ENCODE data around the gene GLCE. TPM values are rescaled to one million over a fixed set of nuclear protein-coding genes. Genes with fewer than 3 reads are reported as not detected.
A peak's percentile ranks its signal among the peaks of the same experiment; 100 is the strongest.
"Not testable (repeated sequence)": the region's sequence is repeated elsewhere in the genome, so short reads cannot be mapped to it uniquely, and the experiment has no call there.

GLCE gene
- polyA plus RNA-seq, 1 experiment, result 48.1 TPM

DNA sequence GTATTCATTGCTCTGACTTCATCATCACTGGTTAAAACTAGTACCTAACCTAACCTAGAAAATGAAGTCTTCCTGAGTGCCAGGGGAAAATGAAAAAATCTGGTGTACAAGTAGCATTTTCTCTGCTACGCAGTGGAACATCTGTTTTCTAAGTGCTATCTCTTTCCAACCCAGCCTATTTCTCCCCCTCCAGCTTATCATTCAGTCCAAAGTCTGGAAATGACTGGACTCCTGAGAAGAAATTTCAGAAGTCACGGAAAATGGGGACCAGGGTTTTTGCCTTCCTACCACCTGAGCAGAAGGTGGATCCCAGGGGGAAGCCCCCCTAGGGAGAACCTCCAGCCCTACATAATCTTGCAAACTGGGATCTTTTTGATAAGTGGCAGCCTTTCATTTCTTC, 9.6 kb upstream of the GLCE start:
- POLR2A ChIA-PET, result no interaction called here
- TF ChIP-seq, protein P1, sequence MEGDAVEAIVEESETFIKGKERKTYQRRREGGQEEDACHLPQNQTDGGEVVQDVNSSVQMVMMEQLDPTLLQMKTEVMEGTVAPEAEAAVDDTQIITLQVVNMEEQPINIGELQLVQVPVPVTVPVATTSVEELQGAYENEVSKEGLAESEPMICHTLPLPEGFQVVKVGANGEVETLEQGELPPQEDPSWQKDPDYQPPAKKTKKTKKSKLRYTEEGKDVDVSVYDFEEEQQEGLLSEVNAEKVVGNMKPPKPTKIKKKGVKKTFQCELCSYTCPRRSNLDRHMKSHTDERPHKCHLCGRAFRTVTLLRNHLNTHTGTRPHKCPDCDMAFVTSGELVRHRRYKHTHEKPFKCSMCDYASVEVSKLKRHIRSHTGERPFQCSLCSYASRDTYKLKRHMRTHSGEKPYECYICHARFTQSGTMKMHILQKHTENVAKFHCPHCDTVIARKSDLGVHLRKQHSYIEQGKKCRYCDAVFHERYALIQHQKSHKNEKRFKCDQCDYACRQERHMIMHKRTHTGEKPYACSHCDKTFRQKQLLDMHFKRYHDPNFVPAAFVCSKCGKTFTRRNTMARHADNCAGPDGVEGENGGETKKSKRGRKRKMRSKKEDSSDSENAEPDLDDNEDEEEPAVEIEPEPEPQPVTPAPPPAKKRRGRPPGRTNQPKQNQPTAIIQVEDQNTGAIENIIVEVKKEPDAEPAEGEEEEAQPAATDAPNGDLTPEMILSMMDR (IDR thresholded peaks at IDR 0.05; ENCODE audit: low read depth, low read length), result no peak
- H3K27me3 ChIP-seq (ENCODE audit: control insufficient read depth, insufficient read depth, low read length), result peaks cover 9% of the 10 kb centered on the region
- no peaks in the 10 kb centered on the region for H3K9me3 ChIP-seq (ENCODE audit: control insufficient read depth, insufficient read depth, low read length)
- DNase-seq (ENCODE audit: low read depth, low spot score), result no peak
- CTCF ChIA-PET, result no interaction called here
- no peak overlapping the region for H3K27ac ChIP-seq (ENCODE audit: low read depth, low read length)
- H3K4me3 ChIP-seq (ENCODE audit: low read depth, low read length), result no peak overlapping the region

DNA sequence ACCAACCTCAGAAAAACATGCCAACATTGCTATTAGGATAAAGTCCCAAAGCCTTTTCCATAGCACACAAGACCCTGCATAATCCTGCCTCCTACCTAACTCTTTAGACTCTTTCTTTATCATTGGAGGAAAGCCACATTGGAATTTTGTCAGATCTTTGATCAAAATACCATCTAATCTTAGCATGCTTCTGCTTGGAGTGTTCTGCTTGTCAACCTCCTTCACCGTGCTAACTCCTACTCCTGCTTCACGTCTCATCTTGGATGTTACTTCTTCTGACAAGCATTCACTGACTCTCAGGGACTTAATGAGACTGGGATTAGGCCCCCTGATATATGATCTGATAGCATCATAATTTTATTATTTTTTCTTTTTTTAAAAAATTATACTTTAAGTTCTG, 7.4 kb upstream of the GLCE start:
- CTCF ChIA-PET, result no interaction called here
- POLR2A ChIA-PET, result no interaction called here
- peaks cover 4% of the 10 kb centered on the region for H3K27me3 ChIP-seq (ENCODE audit: control insufficient read depth, insufficient read depth, low read length)
- H3K9me3 ChIP-seq (ENCODE audit: control insufficient read depth, insufficient read depth, low read length), result no peaks in the 10 kb centered on the region
- H3K27ac ChIP-seq (ENCODE audit: low read depth, low read length), result no peak overlapping the region
- DNase-seq (ENCODE audit: low read depth, low spot score), result no peak
- TF ChIP-seq, protein P1 (IDR thresholded peaks at IDR 0.05; ENCODE audit: low read depth, low read length), result no peak
- no peak overlapping the region for H3K4me3 ChIP-seq (ENCODE audit: low read depth, low read length)

DNA sequence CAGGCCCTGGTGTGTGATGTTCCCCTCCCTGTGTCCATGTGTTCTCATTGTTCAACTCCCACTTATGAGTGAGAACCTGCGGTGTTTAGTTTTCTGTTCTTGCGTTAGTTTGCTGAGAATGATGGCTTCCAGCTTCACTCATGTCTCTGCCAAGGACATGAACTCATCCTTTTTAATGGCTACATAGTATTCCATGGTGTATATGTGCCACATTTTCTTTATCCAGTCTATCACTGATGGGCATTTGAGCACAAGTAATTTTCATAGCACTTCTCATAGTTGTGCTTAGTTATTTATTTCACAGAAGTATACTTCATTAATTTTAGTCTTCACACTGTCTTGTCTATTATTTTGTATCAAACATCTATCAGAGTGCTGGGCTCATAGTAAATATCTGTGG, 6.8 kb upstream of the GLCE start:
- CTCF ChIA-PET, result interaction anchor here (2.1 kb wide), 1 partner anchor 309 kb away, joined by 6 read pairs; no protein-coding TSS in a partner anchor
- DNase-seq (ENCODE audit: low read depth, low spot score); H3K4me3 ChIP-seq (ENCODE audit: low read depth, low read length); POLR2A ChIA-PET; H3K9me3 ChIP-seq (ENCODE audit: control insufficient read depth, insufficient read depth, low read length); H3K27ac ChIP-seq (ENCODE audit: low read depth, low read length); H3K27me3 ChIP-seq (ENCODE audit: control insufficient read depth, insufficient read depth, low read length): not testable (repeated sequence)

DNA sequence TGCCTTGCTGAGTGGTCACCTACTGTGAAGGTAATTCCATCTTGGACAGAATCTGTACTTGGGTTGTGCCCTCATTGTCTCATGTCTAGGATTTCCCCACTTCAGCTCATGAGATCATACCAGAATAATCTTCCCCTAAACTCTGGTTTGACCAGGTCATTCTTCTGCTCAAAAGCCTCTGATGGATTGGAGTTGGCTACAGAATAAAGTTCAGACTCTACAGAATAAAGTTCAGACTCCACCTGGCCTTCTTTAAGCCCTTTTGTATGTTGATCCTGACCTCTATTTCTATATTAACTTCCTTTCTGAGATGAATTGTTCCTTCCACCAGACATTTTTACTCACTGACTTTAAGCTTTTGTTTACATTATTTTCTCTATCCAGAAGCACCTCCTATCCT, 6.4 kb upstream of the GLCE start:
- H3K9me3 ChIP-seq (ENCODE audit: control insufficient read depth, insufficient read depth, low read length), result no peaks in the 10 kb centered on the region
- peaks cover 4% of the 10 kb centered on the region for H3K27me3 ChIP-seq (ENCODE audit: control insufficient read depth, insufficient read depth, low read length)
- ChIA-PET POLR2A (no interaction called here), CTCF (interaction anchor here (2.1 kb wide), 1 partner anchor 309 kb away, joined by 6 read pairs; no protein-coding TSS in a partner anchor)
- H3K4me3 ChIP-seq (ENCODE audit: low read depth, low read length), result no peak overlapping the region
- peak overlapping the region; percentile 60 for H3K27ac ChIP-seq (ENCODE audit: low read depth, low read length)
- no peak for DNase-seq (ENCODE audit: low read depth, low spot score)
- TF ChIP-seq, protein P1 (IDR thresholded peaks at IDR 0.05; ENCODE audit: low read depth, low read length), result no peak

DNA sequence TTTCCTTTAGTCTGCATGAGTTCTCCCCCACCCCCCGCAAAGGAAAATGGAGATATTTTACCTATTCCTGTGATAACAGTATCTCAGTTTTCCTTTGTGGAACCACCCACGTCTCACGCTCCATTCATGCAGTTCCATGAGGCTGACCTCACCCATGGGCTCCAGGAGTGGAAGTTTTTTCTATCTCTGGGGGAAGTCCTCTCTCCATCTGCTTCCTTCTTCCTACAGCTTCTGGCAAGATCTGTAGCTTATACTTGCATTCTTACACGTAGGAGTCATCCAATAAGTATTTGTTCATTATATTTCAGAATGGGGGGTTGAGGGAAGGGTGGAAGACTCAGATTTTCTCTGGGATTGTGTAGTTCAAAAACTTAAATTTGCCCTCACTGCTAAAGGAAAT, 5.8 kb upstream of the GLCE start:
- Histone ChIP-seq H3K27me3 (ENCODE audit: control insufficient read depth, insufficient read depth, low read length) (peaks cover 4% of the 10 kb centered on the region), H3K4me3 (ENCODE audit: low read depth, low read length) (no peak overlapping the region), H3K9me3 (ENCODE audit: control insufficient read depth, insufficient read depth, low read length) (no peaks in the 10 kb centered on the region), H3K27ac (ENCODE audit: low read depth, low read length) (peak overlapping the region; percentile 60)
- CTCF ChIA-PET, result interaction anchor here (2.1 kb wide), 1 partner anchor 308 kb away, joined by 6 read pairs; no protein-coding TSS in a partner anchor
- TF ChIP-seq, protein P1 (IDR thresholded peaks at IDR 0.05; ENCODE audit: low read depth, low read length), result no peak
- DNase-seq (ENCODE audit: low read depth, low spot score), result peak; percentile 71
- POLR2A ChIA-PET, result interaction anchor here (0.9 kb wide), 1 partner anchor 249 kb away, joined by 3 read pairs; no protein-coding TSS in a partner anchor

Measured in AG04450 (cell line).